Left renal cortex interstitium (tissue), 4 donors: Measurements from ENCODE around the gene HPSE2. TPM values are rescaled to one million over a fixed set of nuclear protein-coding genes. Genes with fewer than 3 reads are reported as not detected.
"Not testable (repeated sequence)": the region's sequence is repeated elsewhere in the genome, so short reads cannot be mapped to it uniquely, and the experiment has no call there.

Experiments
- DNase-seq, 4 donors: peaks; one replicate each; pipeline ENCODE4 v3.0.0-alpha.2; 2013; ENCODE audit warnings: low read depth in 4 of 4, low spot score in 2 of 4, missing footprints in 1 of 4
- polyA plus RNA-seq, 4 donors: library from polyadenylated mRNA; unstranded; fragments of 120-200 nt; gene quantifications; one replicate each; pipeline ENCODE4 v1.2.1, GENCODE V29; 2013; ENCODE audit not compliant: insufficient read length in 4 of 4

The HPSE2 gene
- polyA plus RNA-seq, result 1 to 10 TPM in 3 of 4 donors, under 1 TPM in 1; 0.98 to 1.8 (median 1.3) TPM

- DNase-seq, result peak in 1 of 4 donors; percentile 5
Measured at GRCh38 chr10:99235658-99236626, at the start of gene HPSE2. Gene HPSE2, minus strand, starts transcription at chr10:99235852.

DNA sequence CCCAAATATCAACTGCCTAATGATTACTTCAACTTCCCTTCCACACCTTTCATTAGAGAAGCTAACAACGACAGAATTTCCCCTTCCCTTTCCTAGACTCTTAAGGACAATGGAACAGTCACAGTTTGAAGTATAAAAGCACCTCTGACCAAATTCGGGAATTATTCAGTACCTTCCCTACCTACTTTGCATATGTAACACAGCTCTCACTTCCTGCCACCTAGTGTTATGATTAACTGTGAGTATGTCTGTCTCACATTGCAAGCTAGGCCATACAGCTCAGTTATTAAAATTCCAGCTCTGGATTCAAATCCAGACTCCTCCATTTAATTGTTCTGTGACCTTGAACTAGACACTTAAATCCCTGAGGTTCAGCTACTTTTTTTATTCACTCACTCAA is 44.8 kb upstream of the HPSE2 start:
- no peak for DNase-seq

DNA sequence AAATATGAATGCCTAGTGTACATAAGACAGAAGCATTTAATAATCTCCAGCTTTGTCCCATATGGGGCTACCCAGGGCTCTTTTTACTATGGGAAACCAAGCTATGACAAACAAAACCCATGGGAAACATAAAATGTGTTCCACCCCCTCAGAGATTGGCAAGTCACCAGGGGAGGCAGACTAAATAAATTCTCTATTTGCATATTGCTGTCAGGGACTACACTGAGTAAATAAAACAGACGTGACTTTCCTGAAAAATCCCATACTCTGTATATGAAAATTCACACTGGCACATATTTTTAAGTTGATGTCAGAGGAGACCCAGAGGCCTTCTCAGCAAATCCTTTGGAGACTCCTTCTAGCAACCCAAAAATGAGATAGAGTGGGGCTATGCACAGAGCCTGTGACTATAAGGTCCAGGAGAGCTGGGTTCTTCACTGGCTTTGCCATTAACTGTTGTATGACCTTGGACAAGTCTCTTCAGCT is 44.0 kb upstream of the HPSE2 start:
- DNase-seq, result peak in 3 of 4 donors; percentile 13 to 49 (median 21)

DNA sequence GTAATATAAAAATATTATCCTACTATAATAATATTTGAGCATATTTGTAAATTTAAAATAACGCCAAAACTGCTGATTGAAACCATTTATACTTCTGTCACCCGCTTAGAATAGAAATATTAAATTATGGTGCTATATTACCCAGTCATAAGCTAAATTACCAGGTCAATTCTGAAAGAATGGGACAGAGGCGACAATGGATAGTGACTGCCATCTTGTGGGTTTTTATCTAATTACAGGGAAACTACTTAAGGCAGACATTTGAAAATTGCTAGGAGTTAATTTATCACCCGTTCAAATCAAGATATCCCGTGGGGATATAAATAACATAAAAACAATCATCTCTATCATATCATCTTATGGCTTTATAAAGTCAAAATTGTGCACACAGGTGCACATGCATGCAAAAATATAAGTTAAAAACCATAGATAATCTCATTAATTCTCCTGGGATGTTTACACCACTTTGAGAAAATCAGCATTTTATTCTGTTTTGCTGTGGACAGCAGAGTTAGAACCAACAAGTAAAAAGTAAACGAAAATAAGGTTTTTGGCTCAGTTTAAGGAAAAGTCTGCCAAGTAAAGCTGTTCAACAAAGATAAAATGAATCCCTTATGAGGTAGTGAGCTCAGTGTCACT is 41.3 kb upstream of the HPSE2 start:
- no peak for DNase-seq

GRCh38 chr10:99266383-99266782 is 30.7 kb upstream of the HPSE2 start:
- no peak for DNase-seq

GRCh38 chr10:99248824-99249223 is 13.2 kb upstream of the HPSE2 start:
- no peak for DNase-seq

- not testable (repeated sequence) for DNase-seq
Measured at GRCh38 chr10:99247893-99248292, 12.2 kb upstream of the HPSE2 start.

DNA sequence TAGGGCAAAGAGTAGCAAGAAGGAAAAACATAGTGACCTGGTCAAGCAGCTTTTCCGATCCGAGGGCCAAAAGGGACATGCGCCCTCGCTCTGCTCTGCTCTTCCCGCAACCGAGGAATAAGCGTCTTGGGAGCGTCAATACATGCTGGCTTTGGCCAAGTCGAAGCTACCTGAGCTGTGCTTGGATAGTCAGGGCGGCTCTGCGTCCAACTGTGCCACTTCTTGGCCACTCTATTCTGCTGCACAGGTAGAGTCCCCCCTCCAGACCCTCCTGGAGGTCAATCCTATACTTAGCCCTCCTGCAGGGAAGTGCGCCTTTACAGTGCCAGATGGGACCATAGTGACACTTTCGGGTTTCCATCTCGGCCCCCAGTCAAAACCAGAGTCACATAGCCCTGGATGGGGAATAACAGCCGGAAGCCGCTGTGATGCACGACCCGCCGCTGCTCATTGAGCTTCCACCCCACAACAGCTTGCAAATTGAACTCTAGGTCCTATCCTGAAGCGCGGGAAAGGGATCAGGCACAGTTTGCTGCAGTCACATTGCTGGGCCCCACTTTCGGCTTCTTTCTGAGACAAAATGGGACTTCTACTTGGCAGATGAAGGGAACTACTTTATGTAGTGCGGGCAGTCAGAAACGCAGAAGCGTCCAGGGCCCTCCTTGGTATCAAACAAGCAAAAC is 1.1 kb upstream of the HPSE2 start:
- DNase-seq, result no peak

- peak in 1 of 4 donors; percentile 28 for DNase-seq
Measured at GRCh38 chr10:99234791-99235657, 628 bp downstream of the HPSE2 start.

DNA sequence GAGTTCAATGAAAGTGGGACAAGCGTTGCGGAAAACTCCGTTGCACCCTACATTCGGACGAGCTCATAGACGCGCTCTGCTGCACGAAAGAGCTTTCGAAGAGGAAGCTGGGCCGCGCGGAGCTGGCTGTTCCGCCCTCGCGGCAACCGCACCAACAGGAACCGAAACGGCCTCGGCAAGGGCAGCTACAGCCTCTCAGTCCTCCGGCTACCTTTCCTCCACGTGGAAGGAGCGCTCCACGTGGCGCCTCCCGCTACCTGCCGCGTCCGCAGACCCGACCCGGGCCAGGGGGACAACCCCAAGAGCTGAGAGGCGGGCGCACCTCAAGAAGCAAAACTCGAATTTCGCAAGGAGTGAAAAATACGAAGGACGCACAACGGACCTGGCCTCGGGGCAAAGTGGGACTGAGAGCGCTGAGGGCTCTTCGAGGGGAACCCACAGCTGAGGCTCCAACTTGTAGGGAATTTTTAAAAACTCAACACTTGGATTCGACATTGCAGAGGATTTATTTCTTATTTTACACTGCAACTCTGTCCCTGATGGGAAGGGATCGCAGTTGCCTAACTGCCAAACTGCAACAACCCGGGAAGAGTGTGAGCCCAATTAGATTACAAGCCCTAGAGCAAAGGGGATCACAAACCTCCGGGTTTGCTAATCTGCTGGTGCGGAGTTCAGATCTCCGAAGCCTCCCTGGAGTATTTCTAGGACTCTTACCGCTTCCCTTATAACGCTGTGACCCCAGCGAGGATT is 1.4 kb downstream of the HPSE2 start:
- peak in 2 of 4 donors; percentile 58 to 62 for DNase-seq

GRCh38 chr10:99233689-99234037 is 2.0 kb downstream of the HPSE2 start:
- DNase-seq, result no peak

DNA sequence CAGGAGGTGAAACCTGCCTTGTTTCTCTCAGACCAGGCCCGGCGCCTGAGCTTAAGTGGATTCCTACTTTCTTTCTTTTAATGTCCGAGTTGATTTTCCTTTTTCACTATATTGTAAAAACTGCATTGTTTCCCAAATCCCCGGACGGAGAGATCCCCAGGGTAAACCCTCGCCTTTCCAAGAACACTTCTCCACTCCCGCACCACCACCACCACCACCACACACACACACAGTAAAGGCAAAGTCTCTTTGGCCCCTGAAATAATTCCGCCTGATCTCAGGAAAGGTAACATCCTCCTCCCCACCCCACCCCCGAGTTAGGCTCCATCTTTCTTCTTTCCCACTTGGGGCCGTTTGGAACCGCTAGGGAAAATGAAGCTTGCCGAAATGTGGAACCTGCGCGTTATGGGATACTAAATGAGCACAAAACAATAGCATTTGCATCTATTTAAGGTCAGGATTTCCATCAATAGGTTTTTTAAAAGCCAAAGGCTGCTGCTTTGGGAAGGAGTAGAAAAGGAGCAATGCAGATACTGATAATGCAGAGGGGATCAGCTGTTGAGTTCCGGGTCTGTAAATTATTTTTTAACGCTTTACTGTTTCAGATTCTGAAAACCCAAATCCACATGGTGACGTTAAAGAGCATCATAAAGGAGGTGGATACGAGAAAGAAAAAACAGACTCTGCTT is 2.5 kb downstream of the HPSE2 start:
- DNase-seq, result peak in 1 of 4 donors; percentile 4

DNA sequence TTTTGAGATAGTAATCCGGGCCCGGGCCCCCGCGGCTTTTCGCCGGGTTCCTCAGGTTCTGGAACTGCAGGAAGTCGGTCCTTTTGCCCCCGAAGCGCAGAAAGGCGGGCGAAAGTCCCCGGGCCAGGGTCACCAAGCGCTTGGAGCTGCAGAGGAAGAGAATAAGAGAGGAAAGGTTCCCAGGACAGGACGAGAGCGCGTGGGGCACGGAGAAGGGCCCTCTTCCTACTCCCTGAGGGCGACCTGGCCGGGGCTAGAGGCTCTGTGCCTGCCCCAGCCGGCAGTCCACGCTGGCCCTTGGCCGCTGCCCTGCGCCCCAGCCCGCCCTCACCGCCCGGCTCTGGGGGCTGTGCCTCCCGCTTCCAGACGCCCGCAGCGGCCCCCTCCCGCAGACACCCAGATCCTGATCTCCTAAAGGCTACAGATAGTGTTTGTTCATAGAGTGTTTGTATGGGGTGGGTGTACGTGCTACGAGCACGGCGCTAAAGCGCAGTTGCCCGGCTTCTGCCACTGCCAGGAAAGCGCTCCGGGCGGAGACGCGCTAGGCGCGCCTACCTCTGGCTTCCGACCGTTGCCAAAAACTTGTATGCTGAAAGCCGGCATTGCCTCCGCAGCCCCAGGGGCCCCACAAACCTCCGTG is 3.2 kb downstream of the HPSE2 start:
- peak in 1 of 4 donors; percentile 19 for DNase-seq

DNA sequence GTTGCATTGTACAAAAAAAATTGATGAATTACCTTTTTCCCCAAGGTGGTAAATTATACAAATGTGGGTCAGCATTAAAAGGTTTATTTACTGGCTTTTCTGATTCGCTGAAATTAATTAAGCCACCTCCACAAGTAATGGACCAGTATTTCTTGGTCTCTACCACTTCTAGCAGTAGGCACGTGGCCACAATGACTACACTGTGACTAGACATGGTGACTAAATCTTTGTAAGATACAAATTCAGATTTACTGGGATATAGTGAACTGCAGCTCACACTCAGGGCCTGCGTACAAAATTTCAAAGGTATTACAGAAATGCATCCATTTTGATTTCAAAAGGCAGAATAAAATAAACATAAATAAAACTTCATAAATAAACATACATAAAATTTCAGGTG is 10.9 kb downstream of the HPSE2 start:
- no peak for DNase-seq

DNA sequence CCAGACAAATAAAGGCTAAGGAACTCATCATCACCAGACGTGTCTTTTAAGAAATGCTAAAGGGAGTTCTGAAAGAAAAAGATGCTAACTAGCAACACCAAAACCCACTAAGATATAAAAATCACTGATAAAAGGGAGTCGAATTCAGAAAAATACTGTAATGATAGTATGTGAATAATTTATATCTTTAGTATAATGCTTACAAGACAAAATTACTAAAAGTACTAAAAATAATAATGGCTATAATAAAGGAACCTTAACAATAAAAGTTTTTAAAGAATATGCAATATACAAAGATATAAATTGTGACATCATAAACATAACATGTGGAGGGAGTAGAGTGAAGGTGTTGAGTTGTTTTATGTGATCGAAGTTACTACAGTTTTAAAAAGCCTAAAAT is 28.3 kb downstream of the HPSE2 start:
- DNase-seq, result no peak

DNA sequence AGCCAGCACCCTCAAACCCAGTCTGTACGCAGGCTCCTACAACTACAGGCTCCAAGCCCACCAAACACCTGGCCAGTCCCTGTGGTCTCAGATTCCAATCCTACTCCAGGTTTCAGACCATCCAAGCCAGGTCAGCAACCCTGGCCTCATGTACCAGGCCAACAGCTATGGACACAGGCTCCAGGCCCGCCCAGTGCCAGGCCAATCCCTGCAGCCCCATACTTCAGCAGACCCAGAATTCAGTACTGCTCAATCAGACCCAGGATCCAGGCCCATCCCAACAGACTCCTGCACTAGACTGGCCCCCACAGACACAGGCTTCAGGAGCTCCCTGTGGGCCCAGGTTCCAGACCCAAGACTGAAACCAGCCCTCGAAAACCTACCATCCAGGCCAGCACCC is 32.3 kb downstream of the HPSE2 start:
- no peak for DNase-seq

- DNase-seq, result no peak
Measured at GRCh38 chr10:99172950-99173349, 62.7 kb downstream of the HPSE2 start.

- DNase-seq, result peak in 3 of 4 donors; percentile 13 to 39 (median 24)
Measured at GRCh38 chr10:99172128-99172738, 63.4 kb downstream of the HPSE2 start.
